C4-2B (cell line): Measurements from ENCODE around the gene EXOC6B.

Experiments used
- ZFX ChIP-seq: fragments of 450-650 bp; IDR thresholded peaks from 2 replicates; pipeline ENCODE4 v1.6.1; 2017
- TF ChIP-seq, protein P1 (sequence below): fragments of 450-650 bp; conservative IDR thresholded peaks from 2 replicates; pipeline ENCODE4 v1.5.1; 2017; ENCODE audit warnings: mild to moderate bottlenecking

DNA sequence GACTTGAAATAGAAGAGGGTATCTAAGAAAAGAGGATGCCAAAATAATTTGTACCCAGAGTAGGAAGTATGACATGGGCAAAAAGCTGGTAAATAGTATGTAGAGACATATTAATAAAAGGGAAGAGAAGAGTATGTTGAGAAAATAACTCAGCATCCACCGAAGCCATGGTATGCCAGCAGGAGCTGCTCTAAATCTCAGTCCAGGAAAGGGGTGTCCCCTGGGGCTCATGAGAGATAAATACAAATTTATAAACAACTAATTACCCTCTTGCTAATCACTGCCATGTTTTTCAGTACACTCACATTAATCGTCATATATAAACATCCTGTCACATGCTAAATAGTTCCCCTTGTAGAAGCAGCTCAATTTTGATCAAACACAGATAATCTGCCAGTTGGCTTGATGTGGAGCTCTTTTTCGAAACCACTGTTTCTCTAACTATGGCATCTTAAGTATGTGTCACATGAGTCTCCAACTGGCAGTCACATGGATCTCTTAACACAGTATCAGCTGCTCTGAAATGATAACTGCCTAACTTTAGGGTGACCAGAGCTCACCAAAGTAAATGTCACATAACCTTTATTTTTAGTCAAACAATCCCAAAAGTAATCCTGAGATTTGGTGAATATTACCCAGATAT, 31.9 kb downstream of the EXOC6B start:
- TF ChIP-seq, protein P1, sequence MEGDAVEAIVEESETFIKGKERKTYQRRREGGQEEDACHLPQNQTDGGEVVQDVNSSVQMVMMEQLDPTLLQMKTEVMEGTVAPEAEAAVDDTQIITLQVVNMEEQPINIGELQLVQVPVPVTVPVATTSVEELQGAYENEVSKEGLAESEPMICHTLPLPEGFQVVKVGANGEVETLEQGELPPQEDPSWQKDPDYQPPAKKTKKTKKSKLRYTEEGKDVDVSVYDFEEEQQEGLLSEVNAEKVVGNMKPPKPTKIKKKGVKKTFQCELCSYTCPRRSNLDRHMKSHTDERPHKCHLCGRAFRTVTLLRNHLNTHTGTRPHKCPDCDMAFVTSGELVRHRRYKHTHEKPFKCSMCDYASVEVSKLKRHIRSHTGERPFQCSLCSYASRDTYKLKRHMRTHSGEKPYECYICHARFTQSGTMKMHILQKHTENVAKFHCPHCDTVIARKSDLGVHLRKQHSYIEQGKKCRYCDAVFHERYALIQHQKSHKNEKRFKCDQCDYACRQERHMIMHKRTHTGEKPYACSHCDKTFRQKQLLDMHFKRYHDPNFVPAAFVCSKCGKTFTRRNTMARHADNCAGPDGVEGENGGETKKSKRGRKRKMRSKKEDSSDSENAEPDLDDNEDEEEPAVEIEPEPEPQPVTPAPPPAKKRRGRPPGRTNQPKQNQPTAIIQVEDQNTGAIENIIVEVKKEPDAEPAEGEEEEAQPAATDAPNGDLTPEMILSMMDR = no peak
- no peak for TF ChIP-seq ZFX
